GM12864 (cell line): Measurements from ENCODE around the gene NIPAL4.
"Not testable (repeated sequence)": the region's sequence is repeated elsewhere in the genome, so short reads cannot be mapped to it uniquely, and the experiment has no call there.

Experiments
- DNase-seq: peaks from one replicate; pipeline ENCODE4 v3.0.0-alpha.2; 2011; ENCODE audit warnings: low read depth
- H3K4me3 ChIP-seq: 2 replicates; pipeline ENCODE4 v1.5.1; 2011; ENCODE audit warnings: mild to moderate bottlenecking, low read depth, low read length, control low read depth
- CTCF ChIP-seq: IDR thresholded peaks from 2 replicates; pipeline ENCODE4 v1.5.1; 2011; ENCODE audit warnings: low read depth, mild to moderate bottlenecking, moderate library complexity, low read length, control low read depth, inconsistent platforms; ENCODE audit errors: missing control alignments

NIPAL4 gene

GRCh38 chr5:157459715-157460599 is at the start of gene NIPAL4:
TSS of gene NIPAL4 (plus strand) at chr5:157460213. CDS start at chr5:157460321, 108 bp downstream.
- TF ChIP-seq CTCF, result no peak

GRCh38 chr5:157415838-157416237 is 44.2 kb upstream of the NIPAL4 start:
- no peak overlapping the region for H3K4me3 ChIP-seq
- TF ChIP-seq CTCF, result no peak
- no peak for DNase-seq

More at GRCh38 chr5:157459715-157460599, at the start of gene NIPAL4:
- H3K4me3 ChIP-seq, result peak within 1 kb of the TSS; percentile 42
- no peak for DNase-seq

DNA sequence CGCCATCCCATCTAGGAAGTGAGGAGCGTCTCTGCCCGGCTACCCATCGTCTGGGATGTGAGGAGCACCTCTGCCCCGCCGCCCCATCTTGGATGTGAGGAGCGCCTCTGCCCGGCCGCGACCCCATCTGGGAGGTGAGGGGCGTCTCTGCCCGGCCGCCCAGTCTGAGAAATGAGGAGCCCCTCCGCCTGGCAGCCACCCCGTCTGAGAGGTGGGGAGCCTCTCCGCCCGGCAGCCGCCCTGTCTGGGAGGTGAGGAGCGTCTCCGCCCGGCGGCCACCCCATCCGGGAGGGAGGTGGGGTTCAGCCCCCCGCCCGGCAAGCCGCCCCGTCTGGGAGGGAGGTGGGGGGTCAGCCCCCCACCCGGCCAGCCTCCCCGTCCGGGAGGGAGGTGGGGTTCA is 40.5 kb upstream of the NIPAL4 start:
- not testable (repeated sequence) for H3K4me3 ChIP-seq, DNase-seq

- DNase-seq, H3K4me3 ChIP-seq: not testable (repeated sequence)
Measured at GRCh38 chr5:157429920-157430319, 30.1 kb upstream of the NIPAL4 start.

DNA sequence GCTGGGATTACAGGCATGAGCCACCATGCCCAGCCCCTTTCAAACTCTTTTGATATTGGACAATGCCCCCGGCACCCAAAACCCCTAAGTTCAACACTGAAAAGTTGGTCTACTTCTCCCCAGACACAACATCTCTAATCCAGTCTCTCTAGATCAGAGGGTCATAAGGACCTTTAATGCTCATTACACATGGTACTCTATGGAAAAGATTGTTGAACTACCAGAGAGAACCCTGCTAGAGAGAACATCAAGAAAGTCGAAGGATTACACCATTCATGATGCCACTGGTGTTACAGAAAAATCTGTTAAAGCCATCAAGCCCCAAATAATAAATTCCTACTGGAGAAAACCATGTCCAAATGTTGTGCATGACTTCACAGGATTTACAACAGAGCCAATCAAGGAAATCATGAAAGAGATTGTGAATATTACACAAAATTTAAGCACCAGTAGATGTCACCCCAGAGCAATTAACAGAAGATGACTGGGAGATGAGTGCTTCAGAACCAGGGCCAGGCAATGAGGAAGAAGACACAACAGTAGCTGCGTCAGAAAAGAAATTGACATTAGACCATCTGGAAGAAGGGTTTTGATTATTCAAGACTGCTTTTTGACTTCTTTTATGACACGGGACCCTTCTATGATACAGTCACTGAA is 28.3 kb upstream of the NIPAL4 start:
- TF ChIP-seq CTCF, result peak; percentile 40
- peak; percentile 57 for DNase-seq
- no peak overlapping the region for H3K4me3 ChIP-seq

GRCh38 chr5:157434096-157434495 is 25.9 kb upstream of the NIPAL4 start:
- no peak overlapping the region for H3K4me3 ChIP-seq

GRCh38 chr5:157443041-157443549 is 16.9 kb upstream of the NIPAL4 start:
- no peak for TF ChIP-seq CTCF
- no peak for DNase-seq
- H3K4me3 ChIP-seq, result no peak overlapping the region

More at GRCh38 chr5:157434096-157434495, 25.9 kb upstream of the NIPAL4 start:
- no peak for DNase-seq
- no peak for TF ChIP-seq CTCF
